ELF-1 (cell line): Measurements from ENCODE around the gene DNAJC22.
"Not testable (repeated sequence)": the region's sequence is repeated elsewhere in the genome, so short reads cannot be mapped to it uniquely, and the experiment has no call there.

Experiments
- DNase-seq: peaks from one replicate; pipeline ENCODE4 v3.0.0-alpha.2; 2016; ENCODE audit warnings: low read depth, low spot score

The DNAJC22 gene

DNA sequence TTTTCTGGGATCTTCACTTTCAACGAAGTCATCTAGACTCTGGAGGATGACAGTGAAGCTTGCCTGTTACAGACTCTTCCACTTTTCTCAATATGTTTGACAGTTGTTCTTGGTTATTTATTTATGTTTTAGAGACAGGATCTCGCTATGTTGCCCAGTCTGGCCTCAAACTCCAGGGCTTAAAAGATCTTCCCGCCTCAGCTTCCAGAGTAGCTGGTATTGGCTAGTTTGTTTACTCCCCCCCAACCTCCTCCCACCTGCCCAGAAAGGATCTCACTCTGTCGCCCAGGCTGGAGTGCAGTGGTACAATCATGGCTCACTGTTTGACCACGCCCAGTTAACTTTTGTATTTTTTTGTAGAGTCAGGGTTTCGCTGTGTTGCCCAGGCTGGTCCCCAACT, 23.9 kb downstream of the DNAJC22 start:
- DNase-seq: no peak

DNA sequence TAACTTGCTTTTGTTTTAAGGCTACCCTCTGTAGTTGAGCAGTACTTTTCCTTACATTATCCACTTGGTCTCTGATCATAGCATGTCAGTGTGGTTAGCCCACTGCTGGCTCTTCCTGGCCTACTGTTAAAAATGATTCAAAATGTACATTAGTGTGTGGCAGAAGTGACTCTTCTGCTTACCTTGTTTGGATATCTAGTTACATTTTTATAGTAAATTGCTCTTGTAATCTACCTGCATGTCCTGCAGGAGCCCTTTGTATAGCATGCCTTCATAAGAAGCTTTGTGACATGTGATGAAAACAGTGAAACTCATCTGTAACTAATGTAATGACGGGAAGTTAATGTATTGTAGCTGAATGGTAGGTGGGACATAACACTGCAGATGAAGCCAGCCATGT, 28.7 kb downstream of the DNAJC22 start:
- no peak for DNase-seq

DNA sequence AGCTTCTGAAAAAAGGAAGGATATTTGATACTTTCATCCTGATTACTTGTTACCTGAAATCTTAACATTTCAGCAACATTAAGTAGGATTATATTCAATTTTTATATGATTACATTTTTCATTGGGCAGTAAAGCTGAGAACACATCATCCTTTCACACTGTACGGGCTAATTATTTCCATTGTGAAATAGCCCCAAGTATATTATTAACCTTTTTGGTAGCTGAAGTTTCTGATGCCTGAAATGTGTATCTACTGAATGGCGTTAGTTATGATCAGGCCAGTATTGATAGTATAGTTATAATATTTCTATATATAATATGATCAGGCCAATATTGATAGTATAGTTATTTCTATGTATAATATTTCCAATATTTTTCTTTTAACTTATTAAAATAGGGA, 30.7 kb downstream of the DNAJC22 start:
- no peak for DNase-seq

DNA sequence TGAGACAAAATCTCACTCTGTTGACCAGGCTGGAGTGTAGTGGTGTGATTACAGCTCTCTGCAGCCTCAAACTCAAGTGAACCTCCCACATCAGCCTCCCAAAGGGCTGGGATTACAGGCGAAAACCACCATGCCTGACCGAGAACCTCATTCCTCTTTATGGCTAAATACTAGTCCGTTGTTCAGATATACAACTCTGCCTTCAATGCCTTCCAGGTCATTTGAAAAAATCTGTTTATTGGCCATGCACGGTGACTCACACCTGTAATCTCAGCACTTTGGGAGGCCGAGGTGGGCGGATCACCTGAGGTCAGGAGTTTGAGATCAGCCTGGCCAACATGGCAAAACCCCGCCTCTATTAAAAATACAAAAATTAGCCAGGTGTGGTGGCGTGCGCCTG, 33.5 kb downstream of the DNAJC22 start:
- not testable (repeated sequence) for DNase-seq

DNA sequence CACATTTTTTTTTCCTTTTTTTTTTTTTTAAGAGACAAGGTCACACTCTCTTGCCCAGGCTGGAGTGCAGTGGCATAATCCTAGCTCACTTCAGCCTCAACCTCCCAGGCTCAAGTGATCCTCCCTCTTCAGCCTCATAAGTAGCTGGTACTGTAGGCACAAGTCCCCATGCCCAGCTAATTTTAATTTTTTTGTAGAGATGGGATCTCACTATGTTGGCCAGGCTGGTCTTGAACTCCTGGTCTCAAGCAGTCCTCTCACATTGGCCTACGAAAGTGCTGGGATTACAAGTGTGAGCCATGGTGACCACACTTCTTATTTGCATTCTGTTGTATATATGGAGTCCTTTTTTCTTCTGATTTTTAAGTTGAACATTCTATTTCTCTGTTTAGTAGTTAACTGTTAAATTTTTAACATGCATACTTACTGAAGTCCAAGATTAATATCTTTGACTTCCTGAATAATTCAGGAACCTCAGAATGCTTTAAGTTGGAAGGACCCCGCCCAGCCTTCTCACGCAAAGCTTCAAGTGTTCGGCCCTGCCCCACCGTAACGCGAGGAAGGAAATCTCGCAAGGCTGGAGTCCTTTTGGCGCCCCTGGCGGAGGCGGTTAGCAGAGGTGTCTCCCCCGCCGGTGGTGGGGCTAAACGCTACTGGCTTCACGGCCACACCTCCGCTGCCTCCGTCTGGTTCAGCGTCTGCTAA, 42.1 kb downstream of the DNAJC22 start:
- peak; percentile 82 for DNase-seq

DNA sequence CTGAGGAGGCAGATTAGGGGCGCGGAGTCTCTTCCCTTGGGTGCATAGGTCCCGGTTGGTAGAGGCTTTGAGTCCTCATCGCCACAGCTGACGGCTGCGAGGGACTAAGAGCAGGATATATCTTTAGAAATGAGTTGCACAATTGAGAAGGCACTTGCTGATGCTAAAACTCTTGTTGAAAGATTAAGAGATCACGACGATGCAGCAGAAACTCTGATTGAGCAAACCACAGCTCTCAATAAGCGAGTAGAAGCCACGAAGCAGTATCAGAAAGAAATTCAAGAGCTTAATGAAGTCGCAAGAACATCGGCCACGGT, 42.7 kb downstream of the DNAJC22 start:
- DNase-seq: no peak

DNA sequence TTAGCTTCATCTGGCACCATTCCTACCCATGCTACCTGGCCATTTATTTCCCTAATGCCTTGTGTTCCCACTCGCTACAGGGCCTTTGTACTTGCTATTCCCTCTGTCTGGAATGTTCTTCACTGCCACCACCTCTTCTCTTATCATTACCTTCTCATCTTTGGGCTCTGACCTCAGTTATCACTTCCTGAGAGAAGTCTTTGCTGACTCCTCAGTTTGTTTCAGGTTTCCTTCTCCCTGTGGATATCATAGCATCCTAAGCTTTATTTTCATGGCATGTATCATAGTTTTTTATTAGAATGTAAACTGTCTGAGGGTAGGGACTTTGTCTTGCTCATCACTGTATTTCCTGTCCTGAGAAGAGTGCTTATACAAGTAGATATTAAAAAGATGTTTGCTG, 50.3 kb downstream of the DNAJC22 start:
- DNase-seq: no peak

DNA sequence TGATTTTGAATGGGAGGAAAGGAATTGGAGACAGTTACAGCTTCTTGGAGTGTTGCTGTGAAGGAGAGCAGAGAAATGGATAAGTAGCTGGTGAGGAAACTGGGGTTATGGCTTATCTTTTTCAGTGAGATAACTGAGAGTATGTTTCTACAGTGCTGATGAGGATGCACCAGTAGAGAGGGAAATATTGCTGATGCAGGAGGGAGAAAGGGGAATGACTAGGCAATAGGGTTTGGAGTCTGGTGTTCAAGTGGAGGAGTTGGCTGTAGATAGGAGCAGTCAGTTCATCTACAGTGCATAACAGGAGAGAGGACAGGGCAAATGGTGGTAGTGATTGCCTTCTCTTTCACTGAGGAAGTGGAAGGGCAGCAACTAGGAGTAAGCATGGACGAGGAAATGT, 53.6 kb downstream of the DNAJC22 start:
- no peak for DNase-seq
